Neural cell (in vitro differentiated cells): ENCODE results near the gene DNAH3. TPM values are rescaled to one million over a fixed set of nuclear protein-coding genes. Genes with fewer than 3 reads are reported as not detected.
"Not testable (repeated sequence)": the region's sequence is repeated elsewhere in the genome, so short reads cannot be mapped to it uniquely, and the experiment has no call there.

Experiments
- H2AFZ ChIP-seq: fragments of 200-600, 300-800 bp; sonication (generic), shearing (Covaris generic); 2 replicates; pipeline ENCODE4 v1.6.0; 2014; ENCODE audit warnings: low read depth, mild to moderate bottlenecking, antibody characterized with exemption, low read length, moderate library complexity
- H3F3A ChIP-seq: fragments of 200-600 bp; shearing (Covaris generic); 2 replicates; pipeline ENCODE4 v1.6.1; 2016; ENCODE audit warnings: mild to moderate bottlenecking, moderate library complexity, mixed read lengths, antibody characterized with exemption, low read length; ENCODE audit not compliant: insufficient read depth, poor library complexity, severe bottlenecking
- H3K27ac ChIP-seq: fragments of 200-600, 300-800 bp; sonication (generic), shearing (Covaris generic); 2 replicates; pipeline ENCODE4 v1.5.1; 2014; ENCODE audit warnings: mild to moderate bottlenecking, low read length, moderate library complexity
- H3K27me3 ChIP-seq: fragments of 300-800, 200-600 bp; sonication (generic), shearing (Covaris generic); 2 replicates; pipeline ENCODE4 v1.6.0; 2014; ENCODE audit warnings: mild to moderate bottlenecking, low read depth, low read length, moderate library complexity; ENCODE audit not compliant: insufficient read depth
- H3K36me3 ChIP-seq: fragments of 300-800, 200-600 bp; sonication (generic), shearing (Covaris generic); 2 replicates; pipeline ENCODE4 v1.5.1; 2014; ENCODE audit warnings: mild to moderate bottlenecking, antibody characterized with exemption, low read length, moderate library complexity; ENCODE audit not compliant: insufficient read depth
- H3K4me2 ChIP-seq: fragments of 300-800, 200-600 bp; sonication (generic), shearing (Covaris generic); 2 replicates; pipeline ENCODE4 v1.6.0; 2014; ENCODE audit warnings: mild to moderate bottlenecking, low read length
- H3K4me3 ChIP-seq: fragments of 300-800, 200-600 bp; sonication (generic), shearing (Covaris generic); 2 replicates; pipeline ENCODE4 v1.5.1; 2014; ENCODE audit warnings: mild to moderate bottlenecking, low read length, moderate library complexity
- H3K79me2 ChIP-seq: fragments of 200-600 bp; shearing (Covaris generic); replicated peaks from 2 replicates; pipeline ENCODE4 v1.6.0; 2014; ENCODE audit warnings: mild to moderate bottlenecking, low read length, moderate library complexity; ENCODE audit not compliant: insufficient read depth
- H3K9ac ChIP-seq: fragments of 300-800, 200-600 bp; sonication (generic), shearing (Covaris generic); 2 replicates; pipeline ENCODE4 v1.6.1; 2016; ENCODE audit warnings: mild to moderate bottlenecking, low read length, mixed read lengths
- H3K9me2 ChIP-seq: fragments of 200-600 bp; shearing (Covaris generic); 2 replicates; pipeline ENCODE4 v1.6.1; 2016; ENCODE audit warnings: mild to moderate bottlenecking, low read length, mixed read lengths; ENCODE audit not compliant: insufficient read depth
- H3K9me3 ChIP-seq: fragments of 200-600, 300-800 bp; sonication (generic), shearing (Covaris generic); 2 replicates; pipeline ENCODE4 v1.6.1; 2016; ENCODE audit warnings: mild to moderate bottlenecking, mixed run types, low read length, moderate library complexity, mixed read lengths
- H4K20me1 ChIP-seq: fragments of 200-600 bp; shearing (Covaris generic); 2 replicates; pipeline ENCODE4 v1.6.1; 2016; ENCODE audit warnings: mild to moderate bottlenecking, mixed run types; ENCODE audit not compliant: insufficient read depth
- EP300 ChIP-seq: fragments of 450-650 bp; conservative IDR thresholded peaks from 2 replicates; pipeline ENCODE4 v1.6.1; 2014; ENCODE audit warnings: antibody characterized with exemption, mild to moderate bottlenecking, moderate library complexity; ENCODE audit not compliant: poor library complexity, severe bottlenecking
- EZH2 ChIP-seq: fragments of 200-600, 300-800 bp; shearing (Covaris generic), sonication (generic); IDR thresholded peaks from 2 replicates; pipeline ENCODE4 v1.6.1; 2014; ENCODE audit warnings: antibody characterized with exemption, low read length, borderline replicate concordance, mild to moderate bottlenecking; ENCODE audit not compliant: insufficient read depth, poor library complexity, severe bottlenecking
- MXI1 ChIP-seq: fragments of 450-650 bp; conservative IDR thresholded peaks from 2 replicates; pipeline ENCODE4 v1.6.1; 2014; ENCODE audit warnings: antibody characterized with exemption, mild to moderate bottlenecking; ENCODE audit not compliant: poor library complexity, severe bottlenecking
- POLR2AphosphoS5 ChIP-seq: IDR thresholded peaks from 2 replicates; pipeline ENCODE4 v1.6.1; 2012
- RAD21 ChIP-seq: fragments of 450-650 bp; conservative IDR thresholded peaks from 2 replicates; pipeline ENCODE4 v1.6.1; 2014; ENCODE audit warnings: antibody characterized with exemption, mild to moderate bottlenecking, moderate library complexity
- SMC3 ChIP-seq: fragments of 450-650 bp; conservative IDR thresholded peaks from 2 replicates; pipeline ENCODE4 v1.6.1; 2014; ENCODE audit warnings: antibody characterized with exemption, mild to moderate bottlenecking, moderate library complexity; ENCODE audit not compliant: poor library complexity
- TAF1 ChIP-seq: IDR thresholded peaks from 2 replicates; pipeline ENCODE4 v1.6.1; 2012; ENCODE audit warnings: low read depth
- polyA plus RNA-seq: library from polyadenylated mRNA; depleted of rRNA; stranded (reverse); fragments of >200 nt; gene quantifications from 2 replicates; pipeline ENCODE4 v1.2.3, GENCODE V29; 2014
- TF ChIP-seq, protein P1 (sequence below): IDR thresholded peaks from 2 replicates; pipeline ENCODE4 v1.6.1; 2012; ENCODE audit warnings: borderline replicate concordance
- TF ChIP-seq, protein P2 (sequence below): fragments of 450-650 bp; IDR thresholded peaks from 2 replicates; pipeline ENCODE4 v1.5.1; 2014; ENCODE audit warnings: antibody characterized with exemption, mild to moderate bottlenecking, moderate library complexity; ENCODE audit not compliant: poor library complexity, severe bottlenecking

DNAH3 gene
- polyA plus RNA-seq, 1 donor from 2014 or later, result 0.06 TPM

DNA sequence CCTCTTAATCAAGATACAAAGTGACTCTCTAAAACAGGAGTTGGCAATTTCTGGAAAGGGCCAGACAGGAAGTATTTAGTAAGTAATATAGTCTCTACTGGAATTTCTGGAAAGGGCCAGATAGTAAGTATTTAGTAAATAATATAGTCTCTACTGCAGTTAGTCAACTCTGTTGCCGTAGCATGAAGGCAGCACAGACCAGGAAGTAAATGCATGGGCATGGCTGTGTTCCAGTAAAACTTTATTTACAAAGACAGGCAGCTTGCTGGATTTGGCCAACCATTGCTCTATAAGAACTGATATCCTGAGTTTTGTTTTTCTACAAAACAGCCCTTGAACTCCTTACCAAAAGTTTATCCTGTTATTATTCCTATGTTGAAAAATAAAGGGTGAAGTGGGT lies 24.8 kb upstream of the DNAH3 start:
- Histone ChIP-seq H3K27me3 (no peaks in the 10 kb centered on the region), H3K4me2 (no peak overlapping the region), H3K9ac (no peak overlapping the region), H3K4me3 (no peak overlapping the region), H3K9me3 (no peaks in the 10 kb centered on the region), H4K20me1 (no peaks in the 10 kb centered on the region), H2AFZ (no peak overlapping the region), H3K9me2 (no peaks in the 10 kb centered on the region), H3K27ac (no peak overlapping the region), H3F3A (no peaks in the 10 kb centered on the region), H3K36me3 (no peaks in the 10 kb centered on the region), H3K79me2 (no peaks in the 10 kb centered on the region)
- TF ChIP-seq, protein P1, sequence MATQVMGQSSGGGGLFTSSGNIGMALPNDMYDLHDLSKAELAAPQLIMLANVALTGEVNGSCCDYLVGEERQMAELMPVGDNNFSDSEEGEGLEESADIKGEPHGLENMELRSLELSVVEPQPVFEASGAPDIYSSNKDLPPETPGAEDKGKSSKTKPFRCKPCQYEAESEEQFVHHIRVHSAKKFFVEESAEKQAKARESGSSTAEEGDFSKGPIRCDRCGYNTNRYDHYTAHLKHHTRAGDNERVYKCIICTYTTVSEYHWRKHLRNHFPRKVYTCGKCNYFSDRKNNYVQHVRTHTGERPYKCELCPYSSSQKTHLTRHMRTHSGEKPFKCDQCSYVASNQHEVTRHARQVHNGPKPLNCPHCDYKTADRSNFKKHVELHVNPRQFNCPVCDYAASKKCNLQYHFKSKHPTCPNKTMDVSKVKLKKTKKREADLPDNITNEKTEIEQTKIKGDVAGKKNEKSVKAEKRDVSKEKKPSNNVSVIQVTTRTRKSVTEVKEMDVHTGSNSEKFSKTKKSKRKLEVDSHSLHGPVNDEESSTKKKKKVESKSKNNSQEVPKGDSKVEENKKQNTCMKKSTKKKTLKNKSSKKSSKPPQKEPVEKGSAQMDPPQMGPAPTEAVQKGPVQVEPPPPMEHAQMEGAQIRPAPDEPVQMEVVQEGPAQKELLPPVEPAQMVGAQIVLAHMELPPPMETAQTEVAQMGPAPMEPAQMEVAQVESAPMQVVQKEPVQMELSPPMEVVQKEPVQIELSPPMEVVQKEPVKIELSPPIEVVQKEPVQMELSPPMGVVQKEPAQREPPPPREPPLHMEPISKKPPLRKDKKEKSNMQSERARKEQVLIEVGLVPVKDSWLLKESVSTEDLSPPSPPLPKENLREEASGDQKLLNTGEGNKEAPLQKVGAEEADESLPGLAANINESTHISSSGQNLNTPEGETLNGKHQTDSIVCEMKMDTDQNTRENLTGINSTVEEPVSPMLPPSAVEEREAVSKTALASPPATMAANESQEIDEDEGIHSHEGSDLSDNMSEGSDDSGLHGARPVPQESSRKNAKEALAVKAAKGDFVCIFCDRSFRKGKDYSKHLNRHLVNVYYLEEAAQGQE, result no peak
- TF ChIP-seq, protein P2, sequence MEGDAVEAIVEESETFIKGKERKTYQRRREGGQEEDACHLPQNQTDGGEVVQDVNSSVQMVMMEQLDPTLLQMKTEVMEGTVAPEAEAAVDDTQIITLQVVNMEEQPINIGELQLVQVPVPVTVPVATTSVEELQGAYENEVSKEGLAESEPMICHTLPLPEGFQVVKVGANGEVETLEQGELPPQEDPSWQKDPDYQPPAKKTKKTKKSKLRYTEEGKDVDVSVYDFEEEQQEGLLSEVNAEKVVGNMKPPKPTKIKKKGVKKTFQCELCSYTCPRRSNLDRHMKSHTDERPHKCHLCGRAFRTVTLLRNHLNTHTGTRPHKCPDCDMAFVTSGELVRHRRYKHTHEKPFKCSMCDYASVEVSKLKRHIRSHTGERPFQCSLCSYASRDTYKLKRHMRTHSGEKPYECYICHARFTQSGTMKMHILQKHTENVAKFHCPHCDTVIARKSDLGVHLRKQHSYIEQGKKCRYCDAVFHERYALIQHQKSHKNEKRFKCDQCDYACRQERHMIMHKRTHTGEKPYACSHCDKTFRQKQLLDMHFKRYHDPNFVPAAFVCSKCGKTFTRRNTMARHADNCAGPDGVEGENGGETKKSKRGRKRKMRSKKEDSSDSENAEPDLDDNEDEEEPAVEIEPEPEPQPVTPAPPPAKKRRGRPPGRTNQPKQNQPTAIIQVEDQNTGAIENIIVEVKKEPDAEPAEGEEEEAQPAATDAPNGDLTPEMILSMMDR, result no peak
- TF ChIP-seq SMC3, result no peak

GRCh38 chr16:21172650-21173049 lies 22.0 kb upstream of the DNAH3 start:
- no peaks in the 10 kb centered on the region for H4K20me1 ChIP-seq
- no peaks in the 10 kb centered on the region for H3F3A ChIP-seq
- no peak overlapping the region for H2AFZ ChIP-seq
- no peak overlapping the region for H3K4me3 ChIP-seq
- no peaks in the 10 kb centered on the region for H3K9me3 ChIP-seq
- TF ChIP-seq EP300 (no peak), SMC3 (no peak), POLR2AphosphoS5 (no peak), MXI1 (no peak), EZH2 (no peak), RAD21 (no peak), TAF1 (no peak)
- TF ChIP-seq, protein P1, result no peak
- TF ChIP-seq, protein P2, result no peak
- H3K27ac ChIP-seq, result no peak overlapping the region
- H3K27me3 ChIP-seq, result no peaks in the 10 kb centered on the region
- H3K36me3 ChIP-seq, result no peaks in the 10 kb centered on the region
- H3K79me2 ChIP-seq, result no peaks in the 10 kb centered on the region
- H3K9me2 ChIP-seq, result no peaks in the 10 kb centered on the region
- no peak overlapping the region for H3K4me2 ChIP-seq
- no peak overlapping the region for H3K9ac ChIP-seq

DNA sequence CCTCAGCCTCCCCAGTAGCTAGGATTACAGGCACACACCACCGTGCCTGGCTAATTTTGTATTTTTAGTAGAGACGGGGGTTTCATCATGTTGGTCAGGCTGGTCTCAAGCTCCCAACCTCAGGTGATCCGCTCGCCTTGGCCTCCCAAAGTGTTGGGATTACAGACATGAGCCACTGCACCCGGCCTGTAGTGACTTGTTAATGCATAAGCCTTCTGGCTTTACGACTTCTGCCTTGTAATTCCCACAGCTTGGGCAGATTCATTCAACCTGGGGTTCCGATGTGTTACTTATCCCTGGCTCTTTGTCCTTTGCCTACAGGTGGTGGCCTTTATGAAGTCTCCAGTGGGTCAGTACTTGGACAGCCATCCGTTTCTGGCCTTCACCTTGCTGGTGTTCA lies 19.5 kb upstream of the DNAH3 start:
- H3K9me2 ChIP-seq, H2AFZ ChIP-seq, H3K4me2 ChIP-seq, H3K36me3 ChIP-seq, H3K27ac ChIP-seq, H3K4me3 ChIP-seq, H3F3A ChIP-seq, H3K9me3 ChIP-seq, H3K79me2 ChIP-seq, H3K9ac ChIP-seq, H3K27me3 ChIP-seq, H4K20me1 ChIP-seq: not testable (repeated sequence)
